ENCODE measurements around the gene EPN3.
A peak's percentile ranks its signal among the peaks of the same experiment; 100 is the strongest.

The EPN3 gene

GRCh38 chr17:50533185-50533584 is 650 bp downstream of the EPN3 start:
- no peak overlapping the region for H3K4me3 ChIP-seq (replicated peaks; ENCODE audit: low read depth, low read length)
- no peak for DNase-seq (ENCODE audit: extremely low read depth, low read depth)
- TF ChIP-seq CTCF (IDR thresholded peaks at IDR 0.05; ENCODE audit: low read depth, low read length, missing control alignments) = no peak

GRCh38 chr17:50533720-50534148 is 1.2 kb downstream of the EPN3 start:
- no peak overlapping the region for H3K4me3 ChIP-seq (replicated peaks; ENCODE audit: low read depth, low read length)
- no peak for DNase-seq (ENCODE audit: extremely low read depth, low read depth)

GRCh38 chr17:50534222-50534978 is 1.9 kb downstream of the EPN3 start:
- TF ChIP-seq CTCF (IDR thresholded peaks at IDR 0.05; ENCODE audit: low read depth, low read length, missing control alignments) = peak; percentile 2
- no peak for DNase-seq (ENCODE audit: extremely low read depth, low read depth)
- no peak overlapping the region for H3K4me3 ChIP-seq (replicated peaks; ENCODE audit: low read depth, low read length)

More at GRCh38 chr17:50533720-50534148, 1.2 kb downstream of the EPN3 start:
- TF ChIP-seq CTCF (IDR thresholded peaks at IDR 0.05; ENCODE audit: low read depth, low read length, missing control alignments) = no peak

GRCh38 chr17:50534979-50535326 is 2.4 kb downstream of the EPN3 start:
- no peak overlapping the region for H3K4me3 ChIP-seq (replicated peaks; ENCODE audit: low read depth, low read length)
- no peak for TF ChIP-seq CTCF (IDR thresholded peaks at IDR 0.05; ENCODE audit: low read depth, low read length, missing control alignments)
- DNase-seq (ENCODE audit: extremely low read depth, low read depth) = no peak

GRCh38 chr17:50535407-50535806 is 2.9 kb downstream of the EPN3 start:
- H3K4me3 ChIP-seq (replicated peaks; ENCODE audit: low read depth, low read length) = no peak overlapping the region
- no peak for DNase-seq (ENCODE audit: extremely low read depth, low read depth)
- no peak for TF ChIP-seq CTCF (IDR thresholded peaks at IDR 0.05; ENCODE audit: low read depth, low read length, missing control alignments)

- no peak for TF ChIP-seq CTCF (IDR thresholded peaks at IDR 0.05; ENCODE audit: low read depth, low read length, missing control alignments)
- DNase-seq (ENCODE audit: extremely low read depth, low read depth) = no peak
Observed at GRCh38 chr17:50536683-50537646, 4.4 kb downstream of the EPN3 start.

More at GRCh38 chr17:50536683-50537646, 4.4 kb downstream of the EPN3 start:
- H3K4me3 ChIP-seq (replicated peaks; ENCODE audit: low read depth, low read length) = no peak overlapping the region

All from HFF-Myc (cell line).